K562 (cell line): Measurements from ENCODE around the gene DMD. TPM values are rescaled to one million over a fixed set of nuclear protein-coding genes. Genes with fewer than 3 reads are reported as not detected.

Source experiments
- ATAC-seq: fragments of 200-7000 bp; cut with Tn5 transposase; 3 replicates; pipeline ENCODE4 v1.9.1; 2020; ENCODE audit warnings: moderate library complexity
- BruUV-seq: library from RNA; stranded (reverse); fragments of 400-500 nt; replicated peaks from 2 replicates; lab custom pipeline; 2021; lab: Mats Ljungman, UMichigan
- CTCF ChIA-PET: fragments of 300-600 bp; formaldehyde crosslinking; extraction: SDS; loops from one replicate; lab custom pipeline; 2021; ENCODE audit warnings: low intra/inter-chr PET ratio; lab: Yijun Ruan, JAX
- POLR2A ChIA-PET: fragments of 300-600, 350-650 bp; sonication (Branson Sonifier 250); formaldehyde crosslinking; extraction: SDS; loops from one replicate; lab custom pipeline; 2021; ENCODE audit warnings: antibody characterized with exemption, inconsistent platforms; lab: Yijun Ruan, JAX
- DNase-seq, 4 experiments: peaks; one replicate each; pipeline versions ENCODE4 v3.0.0 to v3.0.0-alpha.2; 2011 to 2018; ENCODE audit warnings: low spot score in 3 of 4, mixed read lengths in 3 of 4; ENCODE audit errors: extremely low read depth in 1 of 4
- FAIRE-seq: peaks from 2 replicates; lab custom pipeline; 2011; peaks lifted over from hg19 to GRCh38; lab: Jason Lieb, UNC
- H2AFZ ChIP-seq: 2 replicates; pipeline ENCODE4 v1.6.0; 2011; ENCODE audit warnings: low read depth, low read length, control low read depth, inconsistent platforms
- H3K27ac ChIP-seq: fragments of 200-600 bp; 3 replicates; pipeline ENCODE4 v1.8.0; 2011; ENCODE audit warnings: low read depth, mild to moderate bottlenecking, control low read depth, inconsistent platforms, low read length, moderate library complexity, mixed read lengths; ENCODE audit errors: extremely low read depth
- H3K27me3 ChIP-seq, 2 experiments: fragments of 300-600 bp in 1 of 2; 2 replicates in 1 of 2; 3 replicates in 1 of 2; pipeline versions ENCODE4 v1.6.0 to v1.8.0; 2011; ENCODE audit warnings: inconsistent platforms in 2 of 2, low read length in 2 of 2, mild to moderate bottlenecking in 1 of 2, mixed read lengths in 1 of 2, moderate library complexity in 1 of 2; ENCODE audit not compliant: control insufficient read depth in 2 of 2, insufficient read depth in 2 of 2
- H3K36me3 ChIP-seq: fragments of 300-600 bp; 3 replicates; pipeline ENCODE4 v1.8.0; 2011; ENCODE audit warnings: mild to moderate bottlenecking, low read length, inconsistent platforms; ENCODE audit not compliant: control insufficient read depth, insufficient read depth
- H3K4me1 ChIP-seq, 2 experiments: fragments of 200-600 bp in 1 of 2; replicated peaks in 1 of 2; 2 replicates in 1 of 2; 3 replicates in 1 of 2; pipeline versions ENCODE4 v1.5.1 to v1.8.0; 2011; ENCODE audit warnings: inconsistent platforms in 2 of 2, low read length in 2 of 2, mild to moderate bottlenecking in 1 of 2, mixed read lengths in 1 of 2, moderate library complexity in 1 of 2; ENCODE audit not compliant: control insufficient read depth in 2 of 2, insufficient read depth in 2 of 2
- H3K4me2 ChIP-seq: 2 replicates; pipeline ENCODE4 v1.6.1; 2011; ENCODE audit warnings: low read length, control low read depth, inconsistent platforms, mixed read lengths; ENCODE audit not compliant: insufficient read depth
- H3K4me3 ChIP-seq: fragments of 200-600 bp; sonication (generic), shearing (Covaris generic); 2 replicates; pipeline ENCODE4 v1.5.1; 2016; ENCODE audit warnings: control low read depth, inconsistent platforms
- H3K79me2 ChIP-seq: fragments of 200-600 bp; 3 replicates; pipeline ENCODE4 v1.8.0; 2011; ENCODE audit warnings: low read length, inconsistent platforms; ENCODE audit not compliant: control insufficient read depth, insufficient read depth
- H3K9ac ChIP-seq, 2 experiments: 2 replicates each; pipeline versions ENCODE4 v1.6.0 to v1.6.1; 2011; ENCODE audit warnings: low read depth in 2 of 2, low read length in 2 of 2, control low read depth in 1 of 2, inconsistent platforms in 1 of 2, mild to moderate bottlenecking in 1 of 2, mixed read lengths in 1 of 2; ENCODE audit not compliant: insufficient read depth in 1 of 2
- H3K9me1 ChIP-seq: one replicate; pipeline ENCODE4 v1.6.0; 2011; ENCODE audit warnings: inconsistent platforms, mild to moderate bottlenecking, low read length, moderate library complexity; ENCODE audit not compliant: control insufficient read depth, insufficient read depth
- H3K9me3 ChIP-seq: replicated peaks from 2 replicates; pipeline ENCODE4 v1.5.1; 2011; ENCODE audit warnings: low read depth, low read length, inconsistent platforms; ENCODE audit not compliant: control insufficient read depth, insufficient read depth
- H4K20me1 ChIP-seq: replicated peaks from 2 replicates; pipeline ENCODE4 v1.6.1; 2011; ENCODE audit warnings: low read length, inconsistent platforms, mixed read lengths; ENCODE audit not compliant: control insufficient read depth, insufficient read depth
- ARID1B ChIP-seq: fragments of 450-650 bp; IDR thresholded peaks from 2 replicates; pipeline ENCODE4 v1.6.1; 2016; ENCODE audit warnings: antibody characterized with exemption, mild to moderate bottlenecking, inconsistent platforms
- ARNT ChIP-seq, 2 experiments: fragments of 450-650 bp; IDR thresholded peaks; 2 replicates each; pipeline ENCODE4 v1.6.1; 2016; ENCODE audit warnings: mild to moderate bottlenecking in 1 of 2
- ATF7 ChIP-seq: fragments of 450-650 bp; IDR thresholded peaks from 2 replicates; pipeline ENCODE4 v1.7.1; 2014; ENCODE audit warnings: mild to moderate bottlenecking, moderate library complexity
- BRF1 ChIP-seq: IDR thresholded peaks from 3 replicates; pipeline ENCODE4 v1.6.1; 2011; ENCODE audit warnings: borderline replicate concordance, mild to moderate bottlenecking; ENCODE audit not compliant: insufficient read length; ENCODE audit errors: extremely low read depth
- CAMTA2 ChIP-seq: fragments of 250-450 bp; sonication (Bioruptor Pico); conservative IDR thresholded peaks from 2 replicates; pipeline ENCODE4 v1.5.1; 2022
- ETV5 ChIP-seq: sonication (generic); formaldehyde crosslinking; IDR thresholded peaks from 2 replicates; pipeline ENCODE4 v1.4.0; 2020; ENCODE audit warnings: low read depth, mild to moderate bottlenecking, missing genetic modification reagents
- FOSL1 ChIP-seq: fragments of 200-800 bp; sonication (Bioruptor generic); conservative IDR thresholded peaks from 2 replicates; pipeline ENCODE4 v1.6.1; 2016; ENCODE audit warnings: missing genetic modification characterization, missing compliant biosample characterization
- FOXA1 ChIP-seq: fragments of 450-650 bp; IDR thresholded peaks from 2 replicates; pipeline ENCODE4 v1.6.1; 2016; ENCODE audit warnings: mild to moderate bottlenecking, borderline replicate concordance
- GATA2 ChIP-seq: sonication (generic); formaldehyde crosslinking; IDR thresholded peaks from 2 replicates; pipeline ENCODE4 v1.4.0; 2020; ENCODE audit warnings: mild to moderate bottlenecking, missing genetic modification reagents
- HNRNPLL ChIP-seq: fragments of 200-400 bp; formaldehyde crosslinking; IDR thresholded peaks from 2 replicates; pipeline ENCODE4 v1.6.1; 2017; ENCODE audit warnings: low read length, low read depth, mild to moderate bottlenecking; ENCODE audit not compliant: poor library complexity, severe bottlenecking
- MXI1 ChIP-seq: IDR thresholded peaks from 2 replicates; pipeline ENCODE4 v1.6.1; 2011; ENCODE audit warnings: low read depth, mild to moderate bottlenecking, improper control_type of control experiment, low read length
- RBFOX2 ChIP-seq: fragments of 200-400 bp; formaldehyde crosslinking; IDR thresholded peaks from 2 replicates; pipeline ENCODE4 v1.6.1; 2017; ENCODE audit warnings: low read depth, mild to moderate bottlenecking, low read length, moderate library complexity
- RBM34 ChIP-seq: fragments of 200-400 bp; formaldehyde crosslinking; IDR thresholded peaks from 2 replicates; pipeline ENCODE4 v1.6.1; 2018; ENCODE audit warnings: low read length, borderline replicate concordance; ENCODE audit not compliant: insufficient read depth
- SREBF1 ChIP-seq: fragments of 150-350 bp; IDR thresholded peaks from 2 replicates; pipeline ENCODE4 v1.6.1; 2014; ENCODE audit warnings: antibody characterized with exemption, low read depth, low read length, borderline replicate concordance
- ZKSCAN3 ChIP-seq: fragments of 250-450 bp; sonication (Bioruptor Pico); IDR thresholded peaks from 2 replicates; pipeline ENCODE4 v1.4.0; 2020
- ZNF24 ChIP-seq: fragments of 450-650 bp; IDR thresholded peaks from 2 replicates; pipeline ENCODE4 v1.6.1; 2016
- ZNF253 ChIP-seq: fragments of 250-450 bp; sonication (Bioruptor Pico); conservative IDR thresholded peaks from 2 replicates; pipeline ENCODE4 v1.6.1; 2021; ENCODE audit warnings: mild to moderate bottlenecking
- ZNF274 ChIP-seq: IDR thresholded peaks from 2 replicates; pipeline ENCODE4 v1.6.1; 2011; ENCODE audit warnings: low read depth, mild to moderate bottlenecking, low read length, moderate library complexity, borderline replicate concordance
- whole genome bisulfite sequencing: fragments of 100-300 bp; shearing (Covaris generic); methylation state at CpG from one replicate; pipeline ENCODE4 v1.1.6; 2016; ENCODE audit warnings: low coverage, mixed read lengths; ENCODE audit not compliant: insufficient coverage; ENCODE audit errors: missing lambda C conversion rate; 5-methylcytosine and 5-hydroxymethylcytosine counted together
- in situ Hi-C: fragments of 300-500 bp; cut with MboI; formaldehyde crosslinking; loops from 4 replicates; pipeline ENCODE4 v1.15.0; 2018; ENCODE audit warnings: inconsistent platforms, mixed read lengths
- intact Hi-C: fragments of 100-400 bp; cut with micrococcal nuclease; formaldehyde crosslinking; loops from 2 replicates; pipeline ENCODE4 v1.14.2; 2022
- polyA plus RNA-seq, 8 experiments: library from polyadenylated mRNA; depleted of rRNA in 4 of 8; stranded (reverse) in 5 of 8; unstranded in 3 of 8; fragments of >200 nt; fragmentation: Nextera tagmentation in 2 of 8; fragmentation: Illumina TruSeq in 1 of 8; extraction: Ambion mirVana in 2 of 8; extraction: Trizol in 1 of 8; gene quantifications; 2 replicates each; pipeline versions ENCODE4 v1.2.1 to v1.2.3, GENCODE V29; 2011 to 2014; ENCODE audit warnings: inconsistent platforms in 1 of 8, missing spikeins in 1 of 8
- total RNA-seq, 7 experiments: library from RNA; depleted of rRNA in 6 of 7; stranded (reverse); fragments of >200 nt in 6 of 7; fragmentation: Illumina TruSeq in 2 of 7; extraction: Trizol in 2 of 7; gene quantifications; 2 replicates each; pipeline versions ENCODE4 v1.2.1 to v1.2.3, GENCODE V29; 2011 to 2021; ENCODE audit warnings: low replicate concordance in 1 of 7
- TF ChIP-seq, protein P1 (sequence below): fragments of 250-450 bp; sonication (Bioruptor Pico); IDR thresholded peaks from 2 replicates; pipeline ENCODE4 v1.5.0; 2021
- TF ChIP-seq, protein P2 (sequence below), 3 experiments: fragments of 200-800 bp in 1 of 3; sonication (Bioruptor generic) in 1 of 3; sonication (generic) in 1 of 3; formaldehyde crosslinking in 1 of 3; IDR thresholded peaks; 2 replicates each; pipeline versions ENCODE4 v1.6.1 to v1.8.0; 2016 to 2022; ENCODE audit warnings: mild to moderate bottlenecking in 2 of 3, missing compliant biosample characterization in 2 of 3, missing genetic modification characterization in 2 of 3, missing genetic modification reagents in 1 of 3
- TF ChIP-seq, protein P3 (sequence below): fragments of 250-450 bp; sonication (Bioruptor Pico); IDR thresholded peaks from 2 replicates; pipeline ENCODE4 v1.4.0; 2020

Gene DMD
- total and polyA plus RNA-seq, 9 of the 15 experiments (the other 6 are each of a cell fraction or from before 2014, with no cell fraction given): 3.8 to 20.4 (median 11.4) TPM

DNA sequence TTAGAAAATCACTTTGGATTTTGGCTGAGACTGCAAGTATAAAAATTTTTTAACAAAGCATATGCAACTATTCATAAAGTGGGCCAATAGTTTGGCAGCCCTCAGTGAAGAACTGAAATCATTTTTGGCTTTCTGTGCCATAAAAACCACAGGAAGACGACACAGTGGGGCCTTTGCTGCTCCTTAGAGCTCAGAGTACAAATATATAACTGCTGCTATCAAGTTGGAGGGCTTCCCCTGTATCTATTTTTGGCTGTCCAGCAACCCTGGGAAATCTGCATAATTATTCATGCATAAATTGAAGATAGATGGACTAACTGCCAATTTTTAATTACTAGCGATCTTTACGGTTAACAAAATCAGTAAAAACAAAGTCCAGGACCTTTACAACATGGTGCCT is 2088.0 kb downstream of the DMD start (continued):
- TF ChIP-seq, protein P1, sequence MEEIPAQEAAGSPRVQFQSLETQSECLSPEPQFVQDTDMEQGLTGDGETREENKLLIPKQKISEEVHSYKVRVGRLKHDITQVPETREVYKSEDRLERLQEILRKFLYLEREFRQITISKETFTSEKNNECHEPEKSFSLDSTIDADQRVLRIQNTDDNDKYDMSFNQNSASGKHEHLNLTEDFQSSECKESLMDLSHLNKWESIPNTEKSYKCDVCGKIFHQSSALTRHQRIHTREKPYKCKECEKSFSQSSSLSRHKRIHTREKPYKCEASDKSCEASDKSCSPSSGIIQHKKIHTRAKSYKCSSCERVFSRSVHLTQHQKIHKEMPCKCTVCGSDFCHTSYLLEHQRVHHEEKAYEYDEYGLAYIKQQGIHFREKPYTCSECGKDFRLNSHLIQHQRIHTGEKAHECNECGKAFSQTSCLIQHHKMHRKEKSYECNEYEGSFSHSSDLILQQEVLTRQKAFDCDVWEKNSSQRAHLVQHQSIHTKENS (CRISPR knock-in tag): no peak
- no peak for TF ChIP-seq HNRNPLL
- no peak for TF ChIP-seq FOXA1
- no peak for TF ChIP-seq BRF1
- no peak for TF ChIP-seq ZKSCAN3 (CRISPR knock-in tag)
- TF ChIP-seq ARID1B: no peak
- no peak for TF ChIP-seq GATA2 (CRISPR knock-in tag)
- no peak for TF ChIP-seq SREBF1

DNA sequence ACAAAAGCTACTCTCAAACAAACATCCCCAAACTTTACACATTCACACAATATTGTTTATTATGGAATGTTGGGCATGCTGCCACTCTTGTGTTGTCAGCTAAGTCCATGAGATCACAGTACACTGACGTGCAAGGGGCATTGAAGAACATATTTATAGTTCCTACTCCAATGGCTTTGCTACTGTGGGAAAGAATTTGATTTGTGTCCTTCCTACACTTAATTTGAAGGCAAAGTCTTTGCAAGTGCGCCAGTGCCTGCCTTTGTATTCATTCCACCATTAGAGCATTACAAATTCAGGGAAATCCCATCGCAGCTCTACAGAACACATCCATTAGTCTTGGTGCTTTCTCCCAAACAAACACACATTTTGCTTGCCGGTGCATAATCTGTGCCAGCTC is 2094.1 kb downstream of the DMD start:
- H3K36me3 ChIP-seq: no peaks in the 10 kb centered on the region
- no peak for FAIRE-seq
- no peak for DNase-seq
- H3K4me3 ChIP-seq: no peak overlapping the region
- no peak overlapping the region for H2AFZ ChIP-seq
- ChIA-PET POLR2A (no interaction called here), CTCF (no interaction called here)
- no peaks in the 10 kb centered on the region; a peak in 1 of 5 replicates for H3K27me3 ChIP-seq
- intact Hi-C loops (no loop called here), in situ Hi-C loops (no loop called here)
- ATAC-seq: no peak
- no peaks in the 10 kb centered on the region for H3K9me3 ChIP-seq
- no peaks in the 10 kb centered on the region for H3K79me2 ChIP-seq
- no peaks in the 10 kb centered on the region for H3K4me1 ChIP-seq
- no peaks in the 10 kb centered on the region for H4K20me1 ChIP-seq
- WGBS: 8% methylated on average over 4 of the region's 4 CpGs
- H3K9me1 ChIP-seq: no peaks in the 10 kb centered on the region
- no peak overlapping the region for H3K9ac ChIP-seq
- no TSS peak for BruUV-seq
- H3K27ac ChIP-seq: no peak overlapping the region
- H3K4me2 ChIP-seq: no peak overlapping the region
- no peak for TF ChIP-seq ZNF253 (CRISPR knock-in tag)
- TF ChIP-seq, protein P2, sequence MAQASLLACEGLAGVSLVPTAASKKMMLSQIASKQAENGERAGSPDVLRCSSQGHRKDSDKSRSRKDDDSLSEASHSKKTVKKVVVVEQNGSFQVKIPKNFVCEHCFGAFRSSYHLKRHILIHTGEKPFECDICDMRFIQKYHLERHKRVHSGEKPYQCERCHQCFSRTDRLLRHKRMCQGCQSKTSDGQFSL (CRISPR knock-in tag; IDR thresholded peaks at IDR 0.05): no peak
- TF ChIP-seq, protein P2 (tag; IDR thresholded peaks at IDR 0.05): no peak
- no peak for TF ChIP-seq ATF7
- TF ChIP-seq ARNT (IDR thresholded peaks at IDR 0.05): no peak
- TF ChIP-seq, protein P3, sequence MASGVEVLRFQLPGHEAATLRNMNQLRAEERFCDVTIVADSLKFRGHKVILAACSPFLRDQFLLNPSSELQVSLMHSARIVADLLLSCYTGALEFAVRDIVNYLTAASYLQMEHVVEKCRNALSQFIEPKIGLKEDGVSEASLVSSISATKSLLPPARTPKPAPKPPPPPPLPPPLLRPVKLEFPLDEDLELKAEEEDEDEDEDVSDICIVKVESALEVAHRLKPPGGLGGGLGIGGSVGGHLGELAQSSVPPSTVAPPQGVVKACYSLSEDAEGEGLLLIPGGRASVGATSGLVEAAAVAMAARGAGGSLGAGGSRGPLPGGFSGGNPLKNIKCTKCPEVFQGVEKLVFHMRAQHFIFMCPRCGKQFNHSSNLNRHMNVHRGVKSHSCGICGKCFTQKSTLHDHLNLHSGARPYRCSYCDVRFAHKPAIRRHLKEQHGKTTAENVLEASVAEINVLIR (CRISPR knock-in tag): no peak
- no peak for TF ChIP-seq FOSL1 (tag)
- TF ChIP-seq ETV5 (CRISPR knock-in tag): no peak
- TF ChIP-seq MXI1: no peak
- TF ChIP-seq ZNF24: no peak
- no peak for TF ChIP-seq RBM34
- no peak for TF ChIP-seq RBFOX2
- TF ChIP-seq ZNF274: no peak
- TF ChIP-seq CAMTA2: no peak
